Stimulated activated CD4-positive, alpha-beta T cell treated with anti-CD3 and anti-CD28 coated beads, Interleukin-1b, Interleukin-23, amount 100 ng/mL, for 4 hours (primary cell): ENCODE data around the gene RPL35A.
"Not testable (repeated sequence)": the region's sequence is repeated elsewhere in the genome, so short reads cannot be mapped to it uniquely, and the experiment has no call there.

ENCODE experiments used
- DNase-seq, 2 donors: peaks; one replicate each; pipeline ENCODE4 v3.0.0-alpha.2; 2020; ENCODE audit warnings: low read depth in 2 of 2

Gene RPL35A

GRCh38 chr3:197952440-197952839 lies 2.5 kb downstream of the RPL35A start:
- no peak for DNase-seq

- DNase-seq: no peak
Observed at GRCh38 chr3:197953325-197953724, 3.3 kb downstream of the RPL35A start.

- no peak for DNase-seq
Observed at GRCh38 chr3:197953881-197954280, 3.9 kb downstream of the RPL35A start.

GRCh38 chr3:197955892-197956477 lies 6.0 kb downstream of the RPL35A start:
- DNase-seq: no peak

- DNase-seq: no peak
Observed at GRCh38 chr3:197956626-197956988, 6.6 kb downstream of the RPL35A start.

GRCh38 chr3:197957790-197958133 lies 7.8 kb downstream of the RPL35A start:
- no peak for DNase-seq

GRCh38 chr3:197958346-197958745 lies 8.4 kb downstream of the RPL35A start:
- DNase-seq: no peak

GRCh38 chr3:197958848-197959247 lies 8.9 kb downstream of the RPL35A start:
- not testable (repeated sequence) for DNase-seq

- no peak for DNase-seq
Observed at GRCh38 chr3:197959500-197959890, 9.5 kb downstream of the RPL35A start.

- peak; percentile 89 to 93 for DNase-seq
Observed at GRCh38 chr3:197959891-197960693, 10.1 kb downstream of the RPL35A start, which contains the start of gene LMLN. Gene LMLN, plus strand, starts transcription at chr3:197960217. Its CDS starts 29 bp downstream, at chr3:197960246.

- DNase-seq: peak in 1 of 2 donors; percentile 43
Observed at GRCh38 chr3:197960694-197961581, 10.9 kb downstream of the RPL35A start.

- no peak for DNase-seq
Observed at GRCh38 chr3:197961582-197961945, 11.6 kb downstream of the RPL35A start.

GRCh38 chr3:197963019-197963637 lies 13.1 kb downstream of the RPL35A start:
- no peak for DNase-seq

- DNase-seq: not testable (repeated sequence)
Observed at GRCh38 chr3:197967337-197967989, 17.5 kb downstream of the RPL35A start.

- DNase-seq: no peak
Observed at GRCh38 chr3:197970588-197970987, 20.6 kb downstream of the RPL35A start.

- no peak for DNase-seq
Observed at GRCh38 chr3:197974016-197974415, 24.0 kb downstream of the RPL35A start.

GRCh38 chr3:197975311-197975710 lies 25.3 kb downstream of the RPL35A start:
- DNase-seq: no peak

GRCh38 chr3:197983076-197983475 lies 33.1 kb downstream of the RPL35A start:
- DNase-seq: no peak

GRCh38 chr3:197989651-197990050 lies 39.7 kb downstream of the RPL35A start:
- no peak for DNase-seq

- DNase-seq: no peak
Observed at GRCh38 chr3:197994736-197995135, 44.7 kb downstream of the RPL35A start.

GRCh38 chr3:197996855-197997254 lies 46.9 kb downstream of the RPL35A start:
- no peak for DNase-seq

- no peak for DNase-seq
Observed at GRCh38 chr3:197997936-197998335, 47.9 kb downstream of the RPL35A start.
